K562 treated with DMSO at 1 percent for 4 hours (cell line): ENCODE results near the gene CLEC3B. TPM values are rescaled to one million over a fixed set of nuclear protein-coding genes. Genes with fewer than 3 reads are reported as not detected.

Source experiments
- total RNA-seq: library from RNA; unstranded; fragments of 300-600 nt; gene quantifications from 2 replicates; pipeline ENCODE4 v1.2.3, GENCODE V29; 2022; ENCODE audit not compliant: insufficient read depth

Gene CLEC3B
- not detected in 2 replicates for total RNA-seq

GRCh38 chr3:45026038-45026437 lies at the start of gene CLEC3B:
TSS of gene CLEC3B (plus strand) at chr3:45026303. CDS start at chr3:45026363, 60 bp downstream.

Other genes with a start within 250 kb of the CLEC3B start
- gene TMEM42, start 164.4 kb upstream of the CLEC3B start, total RNA-seq, result 3.6 TPM in 1 of 2 replicates, not detected in the other
- gene TGM4, start 151.7 kb upstream of the CLEC3B start, total RNA-seq, result not detected in 2 replicates
- gene ZDHHC3, start 50.1 kb upstream of the CLEC3B start, total RNA-seq, result 48.0 and 57.9 TPM in 2 replicates
- 37.4 and 49.3 TPM in 2 replicates for gene EXOSC7, start 50.1 kb upstream of the CLEC3B start, total RNA-seq
- 7.7 and 7.8 TPM in 2 replicates for gene CDCP1, start 120.1 kb downstream of the CLEC3B start, total RNA-seq
- 19.0 and 24.5 TPM in 2 replicates for gene TMEM158, start 200.0 kb downstream of the CLEC3B start, total RNA-seq